GM23338 (cell line): ENCODE data around the gene WDR87. TPM values are rescaled to one million over a fixed set of nuclear protein-coding genes. Genes with fewer than 3 reads are reported as not detected.

ENCODE experiments used
- ATAC-seq: fragments of 200-7000 bp; cut with Tn5 transposase; 3 replicates; pipeline ENCODE4 v1.9.1; 2020
- DNase-seq: peaks from one replicate; pipeline ENCODE4 v3.0.0-alpha.2; 2015; ENCODE audit warnings: low spot score
- H2AFZ ChIP-seq: fragments of 200-600 bp; sonication (generic); 2 replicates; pipeline ENCODE4 v1.8.0; 2016; ENCODE audit warnings: antibody characterized with exemption, mild to moderate bottlenecking, moderate library complexity
- H3F3A ChIP-seq: fragments of 200-600 bp; sonication (generic); replicated peaks from 2 replicates; pipeline ENCODE4 v1.8.0; 2017; ENCODE audit warnings: antibody characterized with exemption, mixed run types, low read depth
- H3K27ac ChIP-seq: fragments of 200-600 bp; sonication (generic); 2 replicates; pipeline ENCODE4 v1.6.1; 2016; ENCODE audit warnings: low read depth
- H3K27me3 ChIP-seq: fragments of 200-600 bp; sonication (generic); 2 replicates; pipeline ENCODE4 v1.8.0; 2016; ENCODE audit warnings: mild to moderate bottlenecking, mixed run types, moderate library complexity; ENCODE audit not compliant: insufficient read depth
- H3K36me3 ChIP-seq: fragments of 200-600 bp; sonication (generic); 2 replicates; pipeline ENCODE4 v1.8.0; 2016; ENCODE audit warnings: mild to moderate bottlenecking; ENCODE audit not compliant: insufficient read depth
- H3K4me1 ChIP-seq: fragments of 200-600 bp; sonication (generic); 2 replicates; pipeline ENCODE4 v1.8.0; 2016; ENCODE audit warnings: mild to moderate bottlenecking, moderate library complexity; ENCODE audit not compliant: insufficient read depth
- H3K4me2 ChIP-seq: fragments of 200-600 bp; sonication (generic); 2 replicates; pipeline ENCODE4 v1.7.1; 2017; ENCODE audit warnings: mixed run types
- H3K4me3 ChIP-seq: fragments of 200-600 bp; sonication (generic); 2 replicates; pipeline ENCODE4 v1.6.1; 2016; ENCODE audit warnings: mixed run types
- H3K79me2 ChIP-seq: fragments of 200-600 bp; sonication (generic); replicated peaks from 2 replicates; pipeline ENCODE4 v1.8.0; 2017; ENCODE audit warnings: mild to moderate bottlenecking; ENCODE audit not compliant: insufficient read depth
- H3K9me2 ChIP-seq: fragments of 200-600 bp; sonication (generic); 2 replicates; pipeline ENCODE4 v1.8.0; 2017; ENCODE audit not compliant: insufficient read depth
- H4K20me1 ChIP-seq: fragments of 200-600 bp; sonication (generic); replicated peaks from 2 replicates; pipeline ENCODE4 v1.8.0; 2017; ENCODE audit warnings: mild to moderate bottlenecking; ENCODE audit not compliant: insufficient read depth
- H3K27ac Mint-ChIP-seq: 2 replicates; pipeline ENCODE4 v1.8.0; 2020; ENCODE audit warnings: inconsistent platforms, mild to moderate bottlenecking, moderate library complexity, mixed read lengths
- H3K27me3 Mint-ChIP-seq: 3 replicates; pipeline ENCODE4 v1.8.0; 2022; ENCODE audit warnings: low read depth, mild to moderate bottlenecking, moderate library complexity, mixed read lengths, inconsistent platforms; ENCODE audit not compliant: insufficient read depth, poor library complexity
- H3K36me3 Mint-ChIP-seq: 3 replicates; pipeline ENCODE4 v1.8.0; 2021; ENCODE audit warnings: low read depth, mild to moderate bottlenecking, inconsistent platforms, moderate library complexity, mixed read lengths
- H3K4me1 Mint-ChIP-seq: 3 replicates; pipeline ENCODE4 v1.8.0; 2020; ENCODE audit warnings: mild to moderate bottlenecking, inconsistent platforms, mixed read lengths
- H3K4me3 Mint-ChIP-seq: 3 replicates; pipeline ENCODE4 v1.8.0; 2021; ENCODE audit warnings: moderate library complexity, mild to moderate bottlenecking, inconsistent platforms, mixed read lengths
- H3K9me3 Mint-ChIP-seq: 3 replicates; pipeline ENCODE4 v1.8.0; 2020; ENCODE audit warnings: moderate library complexity, mild to moderate bottlenecking, inconsistent platforms, mixed read lengths
- CREB1 ChIP-seq: fragments of 250-450 bp; sonication (Bioruptor Pico); IDR thresholded peaks from 2 replicates; pipeline ENCODE4 v1.5.0; 2020; ENCODE audit warnings: low read depth, mild to moderate bottlenecking, moderate library complexity
- EZH2 ChIP-seq: fragments of 200-600 bp; sonication (generic); IDR thresholded peaks from one replicate; pipeline ENCODE4 v1.8.0; 2017; ENCODE audit warnings: antibody characterized with exemption, mild to moderate bottlenecking, low read depth; ENCODE audit not compliant: unreplicated experiment
- EZH2phosphoT487 ChIP-seq: fragments of 200-600 bp; sonication (generic); IDR thresholded peaks from one replicate; pipeline ENCODE4 v1.8.1; 2018; ENCODE audit warnings: antibody characterized with exemption; ENCODE audit not compliant: unreplicated experiment
- JUNB ChIP-seq: IDR thresholded peaks from one replicate; pipeline ENCODE4 v1.6.1; 2016; ENCODE audit warnings: antibody characterized with exemption; ENCODE audit not compliant: unreplicated experiment
- NANOG ChIP-seq: IDR thresholded peaks from 2 replicates; pipeline ENCODE4 v1.6.1; 2016; ENCODE audit warnings: antibody characterized with exemption, borderline replicate concordance
- POLR2AphosphoS5 ChIP-seq: IDR thresholded peaks from 2 replicates; pipeline ENCODE4 v1.6.1; 2016; ENCODE audit warnings: antibody characterized with exemption, low read depth
- STAT1 ChIP-seq: IDR thresholded peaks from one replicate; pipeline ENCODE4 v1.6.1; 2016; ENCODE audit warnings: antibody characterized with exemption; ENCODE audit not compliant: unreplicated experiment
- ZNF114 ChIP-seq: fragments of 250-450 bp; sonication (Bioruptor Pico); IDR thresholded peaks from 2 replicates; pipeline ENCODE4 v1.5.0; 2020; ENCODE audit warnings: mild to moderate bottlenecking, moderate library complexity
- polyA plus RNA-seq: library from polyadenylated mRNA; unstranded; fragments of >200 nt; fragmentation: Nextera tagmentation; extraction: Ambion mirVana; gene quantifications from 2 replicates; pipeline ENCODE4 v1.2.1, GENCODE V29; 2016
- total RNA-seq: library from RNA; depleted of rRNA; stranded (reverse); fragments of >200 nt; shearing (Covaris generic); gene quantifications from 2 replicates; pipeline ENCODE4 v1.2.3, GENCODE V29; 2014
- TF ChIP-seq, protein P1 (sequence below): fragments of 250-450 bp; sonication (Bioruptor Pico); IDR thresholded peaks from 2 replicates; pipeline ENCODE4 v1.5.0; 2020; ENCODE audit warnings: mild to moderate bottlenecking, moderate library complexity
- TF ChIP-seq, protein P2 (sequence below), 2 experiments: fragments of 200-600 bp in 1 of 2; sonication (generic) in 1 of 2; conservative IDR thresholded peaks; 2 replicates each; pipeline versions ENCODE4 v1.5.1 to v1.6.1; 2016 to 2017; ENCODE audit warnings: antibody characterized with exemption in 2 of 2, low read depth in 2 of 2, mild to moderate bottlenecking in 2 of 2, moderate library complexity in 1 of 2

The WDR87 gene
- total and polyA plus RNA-seq, 2 experiments from 2014 or later = 0.02 TPM; not detected in 1

DNA sequence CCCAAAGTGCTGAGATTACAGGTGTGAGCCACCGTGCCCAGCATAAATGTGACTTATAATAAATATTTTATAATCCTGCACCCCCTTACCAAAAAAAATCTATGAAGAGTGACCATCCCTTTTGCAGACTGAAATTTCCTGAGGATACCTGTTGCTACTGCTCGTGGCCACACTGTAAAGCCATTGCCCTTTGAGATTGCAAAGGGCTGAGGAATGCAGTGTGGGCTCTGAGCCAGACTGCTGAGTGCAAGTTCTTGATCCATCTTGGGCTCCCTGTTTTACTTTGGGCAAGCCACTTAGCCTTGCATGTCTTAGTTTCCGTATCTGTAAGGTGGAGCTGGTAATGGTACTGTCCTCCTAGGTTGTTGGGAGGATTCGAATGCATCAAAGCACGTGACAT lies 24.0 kb upstream of the WDR87 start (continued):
- TF ChIP-seq, protein P1, sequence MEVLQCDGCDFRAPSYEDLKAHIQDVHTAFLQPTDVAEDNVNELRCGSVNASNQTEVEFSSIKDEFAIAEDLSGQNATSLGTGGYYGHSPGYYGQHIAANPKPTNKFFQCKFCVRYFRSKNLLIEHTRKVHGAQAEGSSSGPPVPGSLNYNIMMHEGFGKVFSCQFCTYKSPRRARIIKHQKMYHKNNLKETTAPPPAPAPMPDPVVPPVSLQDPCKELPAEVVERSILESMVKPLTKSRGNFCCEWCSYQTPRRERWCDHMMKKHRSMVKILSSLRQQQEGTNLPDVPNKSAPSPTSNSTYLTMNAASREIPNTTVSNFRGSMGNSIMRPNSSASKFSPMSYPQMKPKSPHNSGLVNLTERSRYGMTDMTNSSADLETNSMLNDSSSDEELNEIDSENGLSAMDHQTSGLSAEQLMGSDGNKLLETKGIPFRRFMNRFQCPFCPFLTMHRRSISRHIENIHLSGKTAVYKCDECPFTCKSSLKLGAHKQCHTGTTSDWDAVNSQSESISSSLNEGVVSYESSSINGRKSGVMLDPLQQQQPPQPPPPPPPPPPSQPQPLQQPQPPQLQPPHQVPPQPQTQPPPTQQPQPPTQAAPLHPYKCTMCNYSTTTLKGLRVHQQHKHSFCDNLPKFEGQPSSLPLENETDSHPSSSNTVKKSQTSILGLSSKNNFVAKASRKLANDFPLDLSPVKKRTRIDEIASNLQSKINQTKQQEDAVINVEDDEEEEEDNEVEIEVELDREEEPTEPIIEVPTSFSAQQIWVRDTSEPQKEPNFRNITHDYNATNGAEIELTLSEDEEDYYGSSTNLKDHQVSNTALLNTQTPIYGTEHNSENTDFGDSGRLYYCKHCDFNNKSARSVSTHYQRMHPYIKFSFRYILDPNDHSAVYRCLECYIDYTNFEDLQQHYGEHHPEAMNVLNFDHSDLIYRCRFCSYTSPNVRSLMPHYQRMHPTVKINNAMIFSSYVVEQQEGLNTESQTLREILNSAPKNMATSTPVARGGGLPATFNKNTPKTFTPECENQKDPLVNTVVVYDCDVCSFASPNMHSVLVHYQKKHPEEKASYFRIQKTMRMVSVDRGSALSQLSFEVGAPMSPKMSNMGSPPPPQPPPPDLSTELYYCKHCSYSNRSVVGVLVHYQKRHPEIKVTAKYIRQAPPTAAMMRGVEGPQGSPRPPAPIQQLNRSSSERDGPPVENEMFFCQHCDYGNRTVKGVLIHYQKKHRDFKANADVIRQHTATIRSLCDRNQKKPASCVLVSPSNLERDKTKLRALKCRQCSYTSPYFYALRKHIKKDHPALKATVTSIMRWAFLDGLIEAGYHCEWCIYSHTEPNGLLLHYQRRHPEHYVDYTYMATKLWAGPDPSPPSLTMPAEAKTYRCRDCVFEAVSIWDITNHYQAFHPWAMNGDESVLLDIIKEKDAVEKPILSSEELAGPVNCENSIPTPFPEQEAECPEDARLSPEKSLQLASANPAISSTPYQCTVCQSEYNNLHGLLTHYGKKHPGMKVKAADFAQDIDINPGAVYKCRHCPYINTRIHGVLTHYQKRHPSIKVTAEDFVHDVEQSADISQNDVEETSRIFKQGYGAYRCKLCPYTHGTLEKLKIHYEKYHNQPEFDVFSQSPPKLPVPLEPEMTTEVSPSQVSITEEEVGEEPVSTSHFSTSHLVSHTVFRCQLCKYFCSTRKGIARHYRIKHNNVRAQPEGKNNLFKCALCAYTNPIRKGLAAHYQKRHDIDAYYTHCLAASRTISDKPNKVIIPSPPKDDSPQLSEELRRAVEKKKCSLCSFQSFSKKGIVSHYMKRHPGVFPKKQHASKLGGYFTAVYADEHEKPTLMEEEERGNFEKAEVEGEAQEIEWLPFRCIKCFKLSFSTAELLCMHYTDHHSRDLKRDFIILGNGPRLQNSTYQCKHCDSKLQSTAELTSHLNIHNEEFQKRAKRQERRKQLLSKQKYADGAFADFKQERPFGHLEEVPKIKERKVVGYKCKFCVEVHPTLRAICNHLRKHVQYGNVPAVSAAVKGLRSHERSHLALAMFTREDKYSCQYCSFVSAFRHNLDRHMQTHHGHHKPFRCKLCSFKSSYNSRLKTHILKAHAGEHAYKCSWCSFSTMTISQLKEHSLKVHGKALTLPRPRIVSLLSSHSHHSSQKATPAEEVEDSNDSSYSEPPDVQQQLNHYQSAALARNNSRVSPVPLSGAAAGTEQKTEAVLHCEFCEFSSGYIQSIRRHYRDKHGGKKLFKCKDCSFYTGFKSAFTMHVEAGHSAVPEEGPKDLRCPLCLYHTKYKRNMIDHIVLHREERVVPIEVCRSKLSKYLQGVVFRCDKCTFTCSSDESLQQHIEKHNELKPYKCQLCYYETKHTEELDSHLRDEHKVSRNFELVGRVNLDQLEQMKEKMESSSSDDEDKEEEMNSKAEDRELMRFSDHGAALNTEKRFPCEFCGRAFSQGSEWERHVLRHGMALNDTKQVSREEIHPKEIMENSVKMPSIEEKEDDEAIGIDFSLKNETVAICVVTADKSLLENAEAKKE (CRISPR knock-in tag) = no peak
- TF ChIP-seq EZH2 (no peak), ZNF114 (CRISPR knock-in tag) (no peak), EZH2phosphoT487 (no peak), JUNB (no peak), CREB1 (no peak), POLR2AphosphoS5 (no peak), NANOG (no peak)

DNA sequence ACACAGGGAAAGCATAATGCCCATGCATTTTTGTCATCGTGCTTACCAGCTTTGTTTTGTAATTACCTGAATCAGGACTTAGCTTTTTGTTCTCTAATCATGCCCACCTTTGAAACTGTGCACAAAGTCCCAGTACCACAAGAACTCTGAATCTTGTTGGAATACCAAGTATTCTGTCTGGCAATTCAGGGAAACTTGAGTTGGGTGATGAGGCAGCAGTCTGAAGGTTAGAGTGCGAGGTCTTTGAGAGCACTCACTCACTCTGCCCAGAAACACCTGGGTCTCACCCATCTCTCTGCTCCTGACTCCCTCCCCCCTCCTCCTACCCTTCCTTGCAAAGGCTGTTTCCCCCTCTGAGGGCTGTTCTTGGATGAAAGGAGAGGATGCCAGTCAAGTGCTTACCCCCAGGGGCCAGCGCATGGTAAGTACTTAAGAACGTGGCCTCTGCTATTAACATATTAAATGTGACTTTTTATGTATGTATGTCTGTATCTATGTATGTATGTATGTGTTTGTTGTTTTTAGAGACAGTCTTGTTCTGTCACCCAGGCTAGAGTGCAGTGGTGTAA lies 23.0 kb upstream of the WDR87 start:
- Mint-ChIP-seq H3K27me3 (peaks cover 8% of the 10 kb centered on the region), H3K4me1 (peaks cover 72% of the 10 kb centered on the region), H3K4me3 (0 out of 3 replicates have a peak overlapping the region, but pooled peaks have one; percentile 23), H3K9me3 (peaks cover 3% of the 10 kb centered on the region; the same call in 1 of the 3 replicates), H3K27ac (peak overlapping the region; percentile 83), H3K36me3 (peaks cover 16% of the 10 kb centered on the region; the same call in 2 of the 3 replicates)
- DNase-seq (peak; percentile 82), ATAC-seq (peak; percentile 26)
- Histone ChIP-seq H3K27me3 (no peaks in the 10 kb centered on the region), H3K4me2 (peak overlapping the region; percentile 56; the same call in 1 of the 2 replicates), H4K20me1 (no peaks in the 10 kb centered on the region; the same call in 1 of the 2 replicates), H2AFZ (no peak overlapping the region), H3K27ac (peak overlapping the region; percentile 68), H3K9me2 (no peaks in the 10 kb centered on the region), H3F3A (peaks cover 11% of the 10 kb centered on the region), H3K36me3 (no peaks in the 10 kb centered on the region), H3K4me1 (peaks cover 65% of the 10 kb centered on the region), H3K79me2 (peaks cover 79% of the 10 kb centered on the region), H3K4me3 (peak overlapping the region; percentile 29; the same call in 1 of the 2 replicates)
- no peak for TF ChIP-seq STAT1
- TF ChIP-seq, protein P2, sequence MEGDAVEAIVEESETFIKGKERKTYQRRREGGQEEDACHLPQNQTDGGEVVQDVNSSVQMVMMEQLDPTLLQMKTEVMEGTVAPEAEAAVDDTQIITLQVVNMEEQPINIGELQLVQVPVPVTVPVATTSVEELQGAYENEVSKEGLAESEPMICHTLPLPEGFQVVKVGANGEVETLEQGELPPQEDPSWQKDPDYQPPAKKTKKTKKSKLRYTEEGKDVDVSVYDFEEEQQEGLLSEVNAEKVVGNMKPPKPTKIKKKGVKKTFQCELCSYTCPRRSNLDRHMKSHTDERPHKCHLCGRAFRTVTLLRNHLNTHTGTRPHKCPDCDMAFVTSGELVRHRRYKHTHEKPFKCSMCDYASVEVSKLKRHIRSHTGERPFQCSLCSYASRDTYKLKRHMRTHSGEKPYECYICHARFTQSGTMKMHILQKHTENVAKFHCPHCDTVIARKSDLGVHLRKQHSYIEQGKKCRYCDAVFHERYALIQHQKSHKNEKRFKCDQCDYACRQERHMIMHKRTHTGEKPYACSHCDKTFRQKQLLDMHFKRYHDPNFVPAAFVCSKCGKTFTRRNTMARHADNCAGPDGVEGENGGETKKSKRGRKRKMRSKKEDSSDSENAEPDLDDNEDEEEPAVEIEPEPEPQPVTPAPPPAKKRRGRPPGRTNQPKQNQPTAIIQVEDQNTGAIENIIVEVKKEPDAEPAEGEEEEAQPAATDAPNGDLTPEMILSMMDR (conservative IDR thresholded peaks at IDR 0.05; ENCODE audit: low read depth in 2 of 2) = 0 out of 4 replicates have a peak, but pooled peaks of 1 of the 2 experiments have one; percentile 6
- no peak for TF ChIP-seq CREB1
- no peak for TF ChIP-seq JUNB
